ENCODE data around the gene VWCE. TPM values are rescaled to one million over a fixed set of nuclear protein-coding genes. Genes with fewer than 3 reads are reported as not detected.

VWCE gene
- total and polyA plus RNA-seq, 9 of the 15 experiments (the other 6 are each of a cell fraction or from before 2014, with no cell fraction given) = 0.06 to 1.6 (median 0.63) TPM; not detected in 1

DNA sequence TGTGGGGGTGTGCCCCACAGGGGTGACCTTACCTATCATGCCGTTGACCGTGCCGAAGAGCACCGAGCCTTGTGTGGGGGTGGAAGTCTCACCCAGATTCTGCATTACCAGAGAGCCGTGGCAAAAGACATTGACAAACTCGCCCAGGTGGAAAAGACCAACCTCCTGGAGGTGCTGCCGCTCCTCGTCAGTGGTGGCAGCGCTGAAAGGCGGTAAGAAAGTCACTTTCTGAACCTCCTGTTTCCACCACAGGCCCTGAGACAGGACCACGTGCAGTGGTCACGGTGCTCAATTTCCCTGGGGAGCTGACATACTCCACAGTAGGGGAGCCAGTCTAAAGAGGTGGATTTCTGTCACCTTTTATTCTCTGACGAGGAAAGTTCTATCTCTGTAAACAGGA lies 7.4 kb upstream of the VWCE start:
- Histone ChIP-seq H3K4me1 (replicated peaks in 1 of 2; ENCODE audit: control insufficient read depth in 2 of 2, insufficient read depth in 2 of 2, low read length in 2 of 2) (no peaks in the 10 kb centered on the region), H2AFZ (ENCODE audit: low read depth, low read length) (no peak overlapping the region), H3K27ac (ENCODE audit: extremely low read depth, low read depth, low read length) (no peak overlapping the region), H3K9me3 (replicated peaks; ENCODE audit: control insufficient read depth, insufficient read depth, low read depth, low read length) (no peaks in the 10 kb centered on the region), H3K79me2 (ENCODE audit: control insufficient read depth, insufficient read depth, low read length) (no peaks in the 10 kb centered on the region), H4K20me1 (replicated peaks; ENCODE audit: control insufficient read depth, insufficient read depth, low read length) (no peaks in the 10 kb centered on the region), H3K27me3 (ENCODE audit: control insufficient read depth in 2 of 2, insufficient read depth in 2 of 2, low read length in 2 of 2) (no peaks in the 10 kb centered on the region), H3K4me2 (ENCODE audit: insufficient read depth, low read length) (no peak overlapping the region), H3K4me3 (no peak overlapping the region), H3K9ac (ENCODE audit: insufficient read depth in 1 of 2, low read depth in 2 of 2, low read length in 2 of 2) (no peak overlapping the region), H3K9me1 (ENCODE audit: control insufficient read depth, insufficient read depth, low read length) (peaks cover 3% of the 10 kb centered on the region), H3K36me3 (ENCODE audit: control insufficient read depth, insufficient read depth, low read length) (peaks cover 98% of the 10 kb centered on the region)
- FAIRE-seq = no peak
- intact Hi-C loops (cut with micrococcal nuclease) (loop anchor here (5.0 kb wide), 1 partner anchor 45 kb away; no protein-coding TSS in a partner anchor), in situ Hi-C loops (cut with MboI) (no loop called here)
- CTCF ChIA-PET (ENCODE audit: low intra/inter-chr PET ratio) = no interaction called here
- POLR2A ChIA-PET = no interaction called here
- 91% methylated on average over 11 of the region's 13 CpGs for WGBS (ENCODE audit: insufficient coverage, low coverage, missing lambda C conversion rate)
- ATAC-seq = no peak
- no peak for DNase-seq (ENCODE audit: extremely low read depth in 1 of 4, low spot score in 3 of 4)
- BruUV-seq (replicated peaks) = no TSS peak
- TF ChIP-seq FOXM1 (IDR thresholded peaks at IDR 0.05; ENCODE audit: low read depth) = no peak
- TF ChIP-seq FOXM1 (CRISPR knock-in tag; IDR thresholded peaks at IDR 0.05; ENCODE audit: low read depth) = no peak
- TF ChIP-seq DACH1 (IDR thresholded peaks at IDR 0.05; ENCODE audit: partially characterized antibody) = no peak
- no peak for TF ChIP-seq ZNF431 (CRISPR knock-in tag; IDR thresholded peaks at IDR 0.05)
- TF ChIP-seq, protein P1, sequence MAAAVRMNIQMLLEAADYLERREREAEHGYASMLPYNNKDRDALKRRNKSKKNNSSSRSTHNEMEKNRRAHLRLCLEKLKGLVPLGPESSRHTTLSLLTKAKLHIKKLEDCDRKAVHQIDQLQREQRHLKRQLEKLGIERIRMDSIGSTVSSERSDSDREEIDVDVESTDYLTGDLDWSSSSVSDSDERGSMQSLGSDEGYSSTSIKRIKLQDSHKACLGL (CRISPR knock-in tag; IDR thresholded peaks at IDR 0.05; ENCODE audit: borderline replicate concordance, poor library complexity, severe bottlenecking) = no peak
- TF ChIP-seq, protein P2, sequence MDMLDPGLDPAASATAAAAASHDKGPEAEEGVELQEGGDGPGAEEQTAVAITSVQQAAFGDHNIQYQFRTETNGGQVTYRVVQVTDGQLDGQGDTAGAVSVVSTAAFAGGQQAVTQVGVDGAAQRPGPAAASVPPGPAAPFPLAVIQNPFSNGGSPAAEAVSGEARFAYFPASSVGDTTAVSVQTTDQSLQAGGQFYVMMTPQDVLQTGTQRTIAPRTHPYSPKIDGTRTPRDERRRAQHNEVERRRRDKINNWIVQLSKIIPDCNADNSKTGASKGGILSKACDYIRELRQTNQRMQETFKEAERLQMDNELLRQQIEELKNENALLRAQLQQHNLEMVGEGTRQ (CRISPR knock-in tag; IDR thresholded peaks at IDR 0.05) = no peak
- no peak for TF ChIP-seq KLF13 (tag; IDR thresholded peaks at IDR 0.05; ENCODE audit: borderline replicate concordance, low read depth)
- TF ChIP-seq, protein P3, sequence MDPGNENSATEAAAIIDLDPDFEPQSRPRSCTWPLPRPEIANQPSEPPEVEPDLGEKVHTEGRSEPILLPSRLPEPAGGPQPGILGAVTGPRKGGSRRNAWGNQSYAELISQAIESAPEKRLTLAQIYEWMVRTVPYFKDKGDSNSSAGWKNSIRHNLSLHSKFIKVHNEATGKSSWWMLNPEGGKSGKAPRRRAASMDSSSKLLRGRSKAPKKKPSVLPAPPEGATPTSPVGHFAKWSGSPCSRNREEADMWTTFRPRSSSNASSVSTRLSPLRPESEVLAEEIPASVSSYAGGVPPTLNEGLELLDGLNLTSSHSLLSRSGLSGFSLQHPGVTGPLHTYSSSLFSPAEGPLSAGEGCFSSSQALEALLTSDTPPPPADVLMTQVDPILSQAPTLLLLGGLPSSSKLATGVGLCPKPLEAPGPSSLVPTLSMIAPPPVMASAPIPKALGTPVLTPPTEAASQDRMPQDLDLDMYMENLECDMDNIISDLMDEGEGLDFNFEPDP (CRISPR knock-in tag; IDR thresholded peaks at IDR 0.05) = no peak
- TF ChIP-seq TGIF2 (CRISPR knock-in tag; IDR thresholded peaks at IDR 0.05) = no peak
- no peak for TF ChIP-seq SUPT5H (IDR thresholded peaks at IDR 0.05)
- TF ChIP-seq, protein P4, sequence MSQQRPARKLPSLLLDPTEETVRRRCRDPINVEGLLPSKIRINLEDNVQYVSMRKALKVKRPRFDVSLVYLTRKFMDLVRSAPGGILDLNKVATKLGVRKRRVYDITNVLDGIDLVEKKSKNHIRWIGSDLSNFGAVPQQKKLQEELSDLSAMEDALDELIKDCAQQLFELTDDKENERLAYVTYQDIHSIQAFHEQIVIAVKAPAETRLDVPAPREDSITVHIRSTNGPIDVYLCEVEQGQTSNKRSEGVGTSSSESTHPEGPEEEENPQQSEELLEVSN (IDR thresholded peaks at IDR 0.05; ENCODE audit: borderline replicate concordance in 1 of 2, extremely low read depth in 1 of 2, insufficient read depth in 1 of 2, insufficient read length in 1 of 2, low read depth in 1 of 2, low read length in 1 of 2, poor library complexity in 1 of 2, severe bottlenecking in 1 of 2) = no peak
- TF ChIP-seq MCM5 (IDR thresholded peaks at IDR 0.05; ENCODE audit: low read depth) = no peak
- no peak for TF ChIP-seq NCOA1 (IDR thresholded peaks at IDR 0.05; ENCODE audit: low read depth)
- TF ChIP-seq, protein P5, sequence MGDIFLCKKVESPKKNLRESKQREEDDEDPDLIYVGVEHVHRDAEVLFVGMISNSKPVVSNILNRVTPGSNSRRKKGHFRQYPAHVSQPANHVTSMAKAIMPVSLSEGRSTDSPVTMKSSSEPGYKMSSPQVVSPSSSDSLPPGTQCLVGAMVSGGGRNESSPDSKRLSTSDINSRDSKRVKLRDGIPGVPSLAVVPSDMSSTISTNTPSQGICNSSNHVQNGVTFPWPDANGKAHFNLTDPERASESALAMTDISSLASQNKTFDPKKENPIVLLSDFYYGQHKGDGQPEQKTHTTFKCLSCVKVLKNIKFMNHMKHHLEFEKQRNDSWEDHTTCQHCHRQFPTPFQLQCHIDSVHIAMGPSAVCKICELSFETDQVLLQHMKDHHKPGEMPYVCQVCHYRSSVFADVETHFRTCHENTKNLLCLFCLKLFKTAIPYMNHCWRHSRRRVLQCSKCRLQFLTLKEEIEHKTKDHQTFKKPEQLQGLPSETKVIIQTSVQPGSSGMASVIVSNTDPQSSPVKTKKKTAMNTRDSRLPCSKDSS (IDR thresholded peaks at IDR 0.05; ENCODE audit: low read depth, partially characterized antibody) = no peak
- no peak for TF ChIP-seq ARNT (IDR thresholded peaks at IDR 0.05)
- no peak for TF ChIP-seq DPF2 (IDR thresholded peaks at IDR 0.05)
- TF ChIP-seq ZNF699 (CRISPR knock-in tag; IDR thresholded peaks at IDR 0.05; ENCODE audit: insufficient replicate concordance) = no peak
